Measurements from ENCODE around the gene GLCCI1.

GRCh38 chr7:8014399-8014798 lies 45.8 kb downstream of the GLCCI1 start:
- no peak for TF ChIP-seq CTCF (IDR thresholded peaks at IDR 0.05; ENCODE audit: insufficient read depth, low read length)
- TF ChIP-seq, protein P1, sequence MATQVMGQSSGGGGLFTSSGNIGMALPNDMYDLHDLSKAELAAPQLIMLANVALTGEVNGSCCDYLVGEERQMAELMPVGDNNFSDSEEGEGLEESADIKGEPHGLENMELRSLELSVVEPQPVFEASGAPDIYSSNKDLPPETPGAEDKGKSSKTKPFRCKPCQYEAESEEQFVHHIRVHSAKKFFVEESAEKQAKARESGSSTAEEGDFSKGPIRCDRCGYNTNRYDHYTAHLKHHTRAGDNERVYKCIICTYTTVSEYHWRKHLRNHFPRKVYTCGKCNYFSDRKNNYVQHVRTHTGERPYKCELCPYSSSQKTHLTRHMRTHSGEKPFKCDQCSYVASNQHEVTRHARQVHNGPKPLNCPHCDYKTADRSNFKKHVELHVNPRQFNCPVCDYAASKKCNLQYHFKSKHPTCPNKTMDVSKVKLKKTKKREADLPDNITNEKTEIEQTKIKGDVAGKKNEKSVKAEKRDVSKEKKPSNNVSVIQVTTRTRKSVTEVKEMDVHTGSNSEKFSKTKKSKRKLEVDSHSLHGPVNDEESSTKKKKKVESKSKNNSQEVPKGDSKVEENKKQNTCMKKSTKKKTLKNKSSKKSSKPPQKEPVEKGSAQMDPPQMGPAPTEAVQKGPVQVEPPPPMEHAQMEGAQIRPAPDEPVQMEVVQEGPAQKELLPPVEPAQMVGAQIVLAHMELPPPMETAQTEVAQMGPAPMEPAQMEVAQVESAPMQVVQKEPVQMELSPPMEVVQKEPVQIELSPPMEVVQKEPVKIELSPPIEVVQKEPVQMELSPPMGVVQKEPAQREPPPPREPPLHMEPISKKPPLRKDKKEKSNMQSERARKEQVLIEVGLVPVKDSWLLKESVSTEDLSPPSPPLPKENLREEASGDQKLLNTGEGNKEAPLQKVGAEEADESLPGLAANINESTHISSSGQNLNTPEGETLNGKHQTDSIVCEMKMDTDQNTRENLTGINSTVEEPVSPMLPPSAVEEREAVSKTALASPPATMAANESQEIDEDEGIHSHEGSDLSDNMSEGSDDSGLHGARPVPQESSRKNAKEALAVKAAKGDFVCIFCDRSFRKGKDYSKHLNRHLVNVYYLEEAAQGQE (IDR thresholded peaks at IDR 0.05; ENCODE audit: insufficient replicate concordance, low read depth) = no peak
